ENCODE data around the gene CALHM4. TPM values are rescaled to one million over a fixed set of nuclear protein-coding genes. Genes with fewer than 3 reads are reported as not detected.

Gene CALHM4
- total and polyA plus RNA-seq, 2 of the 13 experiments (the other 11 are each of a cell fraction or from before 2014, with no cell fraction given) = not detected

- TF ChIP-seq, protein P1, sequence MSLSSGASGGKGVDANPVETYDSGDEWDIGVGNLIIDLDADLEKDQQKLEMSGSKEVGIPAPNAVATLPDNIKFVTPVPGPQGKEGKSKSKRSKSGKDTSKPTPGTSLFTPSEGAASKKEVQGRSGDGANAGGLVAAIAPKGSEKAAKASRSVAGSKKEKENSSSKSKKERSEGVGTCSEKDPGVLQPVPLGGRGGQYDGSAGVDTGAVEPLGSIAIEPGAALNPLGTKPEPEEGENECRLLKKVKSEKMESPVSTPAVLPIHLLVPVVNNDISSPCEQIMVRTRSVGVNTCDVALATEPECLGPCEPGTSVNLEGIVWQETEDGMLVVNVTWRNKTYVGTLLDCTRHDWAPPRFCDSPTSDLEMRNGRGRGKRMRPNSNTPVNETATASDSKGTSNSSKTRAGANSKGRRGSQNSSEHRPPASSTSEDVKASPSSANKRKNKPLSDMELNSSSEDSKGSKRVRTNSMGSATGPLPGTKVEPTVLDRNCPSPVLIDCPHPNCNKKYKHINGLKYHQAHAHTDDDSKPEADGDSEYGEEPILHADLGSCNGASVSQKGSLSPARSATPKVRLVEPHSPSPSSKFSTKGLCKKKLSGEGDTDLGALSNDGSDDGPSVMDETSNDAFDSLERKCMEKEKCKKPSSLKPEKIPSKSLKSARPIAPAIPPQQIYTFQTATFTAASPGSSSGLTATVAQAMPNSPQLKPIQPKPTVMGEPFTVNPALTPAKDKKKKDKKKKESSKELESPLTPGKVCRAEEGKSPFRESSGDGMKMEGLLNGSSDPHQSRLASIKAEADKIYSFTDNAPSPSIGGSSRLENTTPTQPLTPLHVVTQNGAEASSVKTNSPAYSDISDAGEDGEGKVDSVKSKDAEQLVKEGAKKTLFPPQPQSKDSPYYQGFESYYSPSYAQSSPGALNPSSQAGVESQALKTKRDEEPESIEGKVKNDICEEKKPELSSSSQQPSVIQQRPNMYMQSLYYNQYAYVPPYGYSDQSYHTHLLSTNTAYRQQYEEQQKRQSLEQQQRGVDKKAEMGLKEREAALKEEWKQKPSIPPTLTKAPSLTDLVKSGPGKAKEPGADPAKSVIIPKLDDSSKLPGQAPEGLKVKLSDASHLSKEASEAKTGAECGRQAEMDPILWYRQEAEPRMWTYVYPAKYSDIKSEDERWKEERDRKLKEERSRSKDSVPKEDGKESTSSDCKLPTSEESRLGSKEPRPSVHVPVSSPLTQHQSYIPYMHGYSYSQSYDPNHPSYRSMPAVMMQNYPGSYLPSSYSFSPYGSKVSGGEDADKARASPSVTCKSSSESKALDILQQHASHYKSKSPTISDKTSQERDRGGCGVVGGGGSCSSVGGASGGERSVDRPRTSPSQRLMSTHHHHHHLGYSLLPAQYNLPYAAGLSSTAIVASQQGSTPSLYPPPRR (CRISPR knock-in tag; IDR thresholded peaks at IDR 0.05; ENCODE audit: borderline replicate concordance) = peak; percentile 75
- TF ChIP-seq ARNT2 (CRISPR knock-in tag; IDR thresholded peaks at IDR 0.05; ENCODE audit: low read depth) (peak; percentile 91), RBM22 (optimal IDR thresholded peaks at IDR 0.05; ENCODE audit: low read length) (no peak), HOXA7 (CRISPR knock-in tag; IDR thresholded peaks at IDR 0.05) (no peak), ZNF644 (CRISPR knock-in tag; IDR thresholded peaks at IDR 0.05; ENCODE audit: low read depth) (no peak; the same call in 1 of the 2 replicates), ZNF674 (CRISPR knock-in tag; IDR thresholded peaks at IDR 0.05; ENCODE audit: low read depth) (no peak), ZNF557 (CRISPR knock-in tag; IDR thresholded peaks at IDR 0.05) (0 out of 2 replicates have a peak, but pooled peaks have one; percentile 59), MNT (IDR thresholded peaks at IDR 0.05) (peak; percentile 65; the same call in 1 of the 2 replicates), ZSCAN21 (CRISPR knock-in tag; IDR thresholded peaks at IDR 0.05; ENCODE audit: borderline replicate concordance) (peak; percentile 95), JUND (CRISPR knock-in tag; IDR thresholded peaks at IDR 0.05) (peak; percentile 69; the same call in 1 of the 2 replicates), TGIF2 (CRISPR knock-in tag; IDR thresholded peaks at IDR 0.05) (peak; percentile 99), HNRNPL (IDR thresholded peaks at IDR 0.05; ENCODE audit: low read depth, low read length) (0 out of 2 replicates have a peak, but pooled peaks have one; percentile 69), CCAR2 (optimal IDR thresholded peaks at IDR 0.05; ENCODE audit: low read depth, low read length) (no peak), FLYWCH1 (CRISPR knock-in tag; IDR thresholded peaks at IDR 0.05) (no peak), ATF3 (CRISPR knock-in tag; IDR thresholded peaks at IDR 0.05) (no peak; the same call in 1 of the 2 replicates), ZNF317 (CRISPR knock-in tag; IDR thresholded peaks at IDR 0.05) (no peak; the same call in 1 of the 2 replicates), FOXP1 (IDR thresholded peaks at IDR 0.05) (no peak), FOXP1 (CRISPR knock-in tag; IDR thresholded peaks at IDR 0.05) (peak; percentile 41; the same call in 1 of the 2 replicates), ZNF605 (CRISPR knock-in tag; IDR thresholded peaks at IDR 0.05) (peak; percentile 96), SMYD3 (CRISPR knock-in tag; IDR thresholded peaks at IDR 0.05) (peak; percentile 92; the same call in 1 of the 2 replicates), CHCHD3 (CRISPR knock-in tag; IDR thresholded peaks at IDR 0.05) (no peak), NFE2 (CRISPR knock-in tag; IDR thresholded peaks at IDR 0.05) (no peak)
- TF ChIP-seq, protein P2, sequence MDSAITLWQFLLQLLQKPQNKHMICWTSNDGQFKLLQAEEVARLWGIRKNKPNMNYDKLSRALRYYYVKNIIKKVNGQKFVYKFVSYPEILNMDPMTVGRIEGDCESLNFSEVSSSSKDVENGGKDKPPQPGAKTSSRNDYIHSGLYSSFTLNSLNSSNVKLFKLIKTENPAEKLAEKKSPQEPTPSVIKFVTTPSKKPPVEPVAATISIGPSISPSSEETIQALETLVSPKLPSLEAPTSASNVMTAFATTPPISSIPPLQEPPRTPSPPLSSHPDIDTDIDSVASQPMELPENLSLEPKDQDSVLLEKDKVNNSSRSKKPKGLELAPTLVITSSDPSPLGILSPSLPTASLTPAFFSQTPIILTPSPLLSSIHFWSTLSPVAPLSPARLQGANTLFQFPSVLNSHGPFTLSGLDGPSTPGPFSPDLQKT (CRISPR knock-in tag; IDR thresholded peaks at IDR 0.05; ENCODE audit: borderline replicate concordance) = no peak
Measured at GRCh38 chr6:116570856-116571682, 17.5 kb downstream of the CALHM4 start, which contains the start of gene RWDD1 (continued).
